Omental fat pad (tissue), 4 donors: ENCODE measurements around the gene RIPOR2. TPM values are rescaled to one million over a fixed set of nuclear protein-coding genes. Genes with fewer than 3 reads are reported as not detected.

Experiments used
- ATAC-seq: fragments of 150-250 bp; one replicate; pipeline ENCODE4 v1.9.1; 2016; ENCODE audit warnings: mild to moderate bottlenecking, moderate library complexity; ENCODE audit not compliant: low FRiP score
- DNase-seq: peaks from one replicate; pipeline ENCODE4 v3.0.0-alpha.2; 2019; ENCODE audit warnings: low spot score
- CTCF ChIP-seq, 3 donors: fragments of 450-650 bp; IDR thresholded peaks; one replicate each; pipeline ENCODE4 v1.5.1; 2016 to 2017; ENCODE audit warnings: antibody characterized with exemption in 3 of 3, mild to moderate bottlenecking in 3 of 3, moderate library complexity in 2 of 3
- total RNA-seq, 4 donors: library from RNA; depleted of rRNA; stranded (reverse); fragments of >200 nt; gene quantifications; one replicate each; pipeline ENCODE4 v1.1.0, GENCODE V29; 2016

RIPOR2 gene
- total RNA-seq, 4 donors from 2014 or later = 13.9 to 75.0 (median 15.0) TPM

GRCh38 chr6:24838081-24838480, 97.7 kb downstream of the RIPOR2 start:
- DNase-seq (no peak), ATAC-seq (no peak)
- TF ChIP-seq CTCF (IDR thresholded peaks at IDR 0.05) = no peak

GRCh38 chr6:24836109-24836508, 99.7 kb downstream of the RIPOR2 start:
- ATAC-seq = no peak

GRCh38 chr6:24833711-24834386, 101.9 kb downstream of the RIPOR2 start:
- ATAC-seq = no peak
- no peak for TF ChIP-seq CTCF (IDR thresholded peaks at IDR 0.05)
- no peak for DNase-seq

More at GRCh38 chr6:24836109-24836508, 99.7 kb downstream of the RIPOR2 start:
- TF ChIP-seq CTCF (IDR thresholded peaks at IDR 0.05) = no peak
- DNase-seq = no peak

- no peak for TF ChIP-seq CTCF (IDR thresholded peaks at IDR 0.05)
- ATAC-seq = no peak
- DNase-seq = no peak
Observed at GRCh38 chr6:24832794-24833193, 103.0 kb downstream of the RIPOR2 start.

- DNase-seq = no peak
- ATAC-seq = no peak
- TF ChIP-seq CTCF (IDR thresholded peaks at IDR 0.05) = no peak
Observed at GRCh38 chr6:24831771-24832716, 103.7 kb downstream of the RIPOR2 start.

GRCh38 chr6:24829657-24830056, 106.1 kb downstream of the RIPOR2 start:
- TF ChIP-seq CTCF (IDR thresholded peaks at IDR 0.05) = no peak
- DNase-seq = no peak
- ATAC-seq = no peak
